GM04504 (cell line): ENCODE results near the gene JMJD8.

Source experiments
- DNase-seq: peaks from one replicate; pipeline ENCODE4 v3.0.0-alpha.2; 2012; ENCODE audit warnings: low read depth

JMJD8 gene

DNA sequence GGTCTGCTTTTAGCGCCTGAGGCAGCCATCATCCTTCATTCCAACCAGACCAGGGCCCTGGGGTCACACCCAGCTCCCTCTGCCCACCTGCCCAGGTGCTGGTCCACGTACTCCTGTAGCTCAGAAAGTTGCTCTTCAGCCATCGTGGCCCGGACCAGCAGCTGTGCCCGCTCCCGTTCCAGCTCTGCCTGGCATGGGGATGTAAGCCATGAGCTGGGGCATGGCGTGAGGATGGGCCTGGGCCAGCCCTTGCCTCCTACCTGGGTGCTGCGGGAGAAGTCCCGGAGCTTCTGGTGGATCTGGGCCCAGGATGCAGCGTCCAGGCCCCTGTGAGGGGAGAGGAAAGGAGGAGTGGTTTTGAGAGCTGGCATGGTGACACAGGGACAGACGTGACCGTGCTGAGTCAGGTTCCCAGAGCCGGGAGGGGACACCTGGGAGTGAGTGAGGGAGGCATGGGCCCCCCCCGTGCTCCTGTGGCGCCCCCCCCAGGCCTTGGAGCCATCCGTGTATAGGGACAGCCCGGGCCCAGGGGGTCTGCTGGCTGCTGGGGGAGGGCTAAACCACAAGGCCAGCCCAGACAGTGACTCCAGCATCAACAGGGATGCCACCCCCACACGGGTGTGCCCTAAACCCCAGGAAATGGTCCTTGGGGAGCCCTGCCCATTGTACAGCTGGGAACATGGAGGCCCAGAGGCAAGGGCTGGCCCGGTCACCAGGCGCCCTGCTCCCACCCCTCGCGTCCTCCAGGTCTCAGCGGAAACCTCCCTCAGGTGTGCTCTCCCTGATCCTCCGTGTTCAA lies 38.9 kb upstream of the JMJD8 start:
- no peak for DNase-seq

DNA sequence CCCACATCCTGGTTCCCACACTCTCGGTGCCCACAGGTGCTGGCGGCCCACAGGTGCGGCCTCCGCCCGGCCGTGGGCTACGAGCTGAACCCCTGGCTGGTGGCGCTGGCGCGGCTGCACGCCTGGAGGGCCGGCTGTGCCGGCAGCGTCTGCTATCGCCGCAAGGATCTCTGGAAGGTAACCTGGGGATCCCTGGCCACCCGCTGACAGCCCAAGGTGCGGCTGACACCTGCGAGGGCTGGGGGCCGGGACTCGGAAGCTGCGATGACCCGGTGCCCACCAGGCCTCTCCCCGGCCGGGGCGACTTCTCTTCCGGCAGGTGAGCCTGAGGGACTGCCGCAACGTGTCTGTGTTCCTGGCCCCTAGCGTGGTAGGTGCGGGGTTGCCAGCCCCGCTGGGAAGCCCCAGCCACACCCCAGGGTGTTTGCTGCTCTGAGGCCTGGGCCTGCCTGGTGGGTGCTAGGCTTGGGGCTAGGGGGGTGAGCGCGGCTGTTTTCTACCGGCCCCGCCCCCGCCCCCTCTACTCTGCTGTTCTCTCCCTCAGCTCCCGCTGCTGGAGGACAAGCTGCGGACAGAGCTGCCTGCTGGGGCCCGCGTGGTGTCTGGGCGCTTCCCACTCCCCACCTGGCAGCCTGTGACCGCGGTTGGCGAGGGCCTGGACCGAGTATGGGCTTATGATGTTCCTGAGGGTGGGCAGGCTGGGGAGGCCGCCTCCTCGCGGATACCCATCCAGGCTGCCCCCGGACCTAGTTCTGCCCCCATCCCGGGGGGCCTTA lies 37.8 kb upstream of the JMJD8 start:
- DNase-seq: no peak

DNA sequence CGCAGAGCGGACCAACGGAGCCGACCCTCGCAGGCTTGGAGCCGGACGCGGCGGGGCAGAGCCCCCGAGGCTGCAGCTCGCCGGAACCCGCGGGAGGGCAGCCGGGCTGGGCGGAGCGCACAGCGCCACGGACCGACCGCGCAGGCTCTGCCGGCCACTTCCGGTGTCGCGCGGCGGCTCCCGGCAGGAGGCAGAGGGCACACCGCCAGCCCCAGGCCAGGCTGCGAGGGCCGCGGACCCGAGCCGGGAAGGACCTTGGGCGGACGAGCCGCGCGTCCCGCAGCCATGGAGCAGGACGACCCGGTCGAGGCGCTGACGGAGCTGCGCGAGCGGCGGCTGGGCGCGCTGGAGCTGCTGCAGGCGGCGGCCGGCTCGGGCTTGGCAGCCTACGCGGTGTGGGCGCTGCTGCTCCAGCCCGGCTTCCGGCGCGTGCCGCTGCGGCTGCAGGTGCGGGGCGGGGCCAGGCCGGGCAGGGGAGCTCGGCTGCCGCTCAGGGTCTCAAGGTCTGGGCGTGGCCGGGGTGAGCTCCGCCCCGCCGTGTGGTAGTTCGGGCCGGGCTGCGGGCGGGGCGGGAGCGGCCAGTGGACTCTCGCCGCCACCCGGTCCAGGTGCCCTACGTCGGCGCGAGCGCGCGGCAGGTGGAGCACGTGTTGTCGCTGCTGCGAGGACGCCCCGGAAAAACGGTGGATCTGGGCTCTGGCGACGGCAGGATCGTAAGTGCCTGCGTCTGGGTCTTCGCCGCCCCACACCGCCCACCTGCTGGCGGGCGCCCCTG lies 37.0 kb upstream of the JMJD8 start, which contains the start of gene ANTKMT:
TSS of gene ANTKMT (plus strand) at position 157 of the 775 bp plus-strand sequence. CDS start at position 286, 129 bp downstream.
- no peak for DNase-seq

DNA sequence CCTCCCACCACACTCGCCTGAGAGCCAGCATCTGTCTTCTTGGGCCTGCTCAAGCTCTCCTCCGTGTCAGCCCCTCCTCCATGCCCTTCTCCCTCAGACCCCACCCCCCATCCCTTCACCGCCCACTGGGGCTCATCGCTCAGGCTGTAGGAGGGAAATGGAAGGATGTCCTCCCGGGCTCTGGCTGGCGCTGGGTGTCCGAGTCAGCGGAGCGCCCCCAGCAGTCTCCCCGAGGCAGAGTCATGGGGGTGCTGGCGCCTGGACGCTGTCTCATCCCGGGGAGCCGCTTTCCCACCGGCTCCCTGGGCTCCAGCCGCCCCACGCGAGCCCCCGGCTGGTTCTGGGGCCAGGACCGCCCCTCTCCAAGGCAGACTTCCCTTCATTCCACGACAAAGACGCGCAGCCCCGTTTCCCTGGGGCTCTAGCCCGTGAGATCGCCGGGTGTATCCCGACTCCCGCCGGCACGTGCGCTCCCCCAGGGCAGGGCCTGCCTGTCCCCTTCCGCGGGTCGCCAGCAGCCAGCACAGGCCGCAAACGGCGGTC lies 36.4 kb upstream of the JMJD8 start:
- DNase-seq: no peak

DNA sequence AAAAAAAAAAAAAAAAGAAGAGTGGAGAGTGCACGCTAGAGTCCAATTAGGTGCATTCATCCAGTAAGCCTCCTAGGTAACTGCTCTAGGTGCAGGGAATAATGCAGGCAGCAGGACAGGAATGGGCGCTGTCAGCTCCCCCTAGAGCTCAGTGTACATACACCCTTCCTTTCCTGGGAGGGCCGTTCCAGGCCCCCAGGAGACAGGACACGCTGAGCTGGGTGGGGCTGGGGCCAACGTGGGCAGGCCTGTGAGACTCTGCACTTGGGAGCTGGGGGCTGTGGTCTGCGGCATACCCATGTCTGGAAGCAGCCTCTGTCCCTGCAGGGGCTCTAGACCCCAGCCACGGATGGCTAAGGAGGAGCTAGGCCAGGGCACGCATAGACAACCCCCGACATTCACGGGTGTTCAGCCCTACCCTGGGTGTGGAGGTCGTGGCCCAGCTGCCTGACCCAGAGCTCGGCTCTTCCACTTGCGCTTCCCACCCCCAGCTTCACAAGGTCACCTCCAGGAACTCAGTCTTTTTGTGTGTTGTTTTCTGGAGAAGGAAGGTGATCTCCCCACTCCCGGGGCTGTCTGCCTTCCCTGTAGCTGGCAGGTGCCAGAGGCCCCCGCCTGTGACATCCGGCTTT lies 35.8 kb upstream of the JMJD8 start:
- DNase-seq: no peak

DNA sequence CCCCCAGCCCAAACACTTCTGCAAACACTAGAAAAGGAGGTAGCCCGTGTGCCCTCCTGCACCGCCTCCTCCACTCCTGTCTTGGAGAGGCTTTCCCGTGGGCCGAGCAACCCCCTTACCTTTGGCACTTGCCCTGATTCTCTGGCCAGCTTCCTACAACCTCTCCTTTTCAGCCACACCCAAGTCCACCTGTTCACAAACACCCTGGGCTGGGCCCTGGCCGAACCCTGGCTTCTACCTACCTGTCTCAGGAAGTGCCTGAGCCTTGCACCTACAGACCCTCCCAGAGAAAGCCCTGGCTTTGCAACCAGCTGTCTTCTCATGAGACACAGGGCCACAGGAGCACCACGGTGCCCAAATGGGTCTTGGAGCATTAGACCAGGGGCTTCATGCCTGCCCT lies 34.8 kb upstream of the JMJD8 start:
- no peak for DNase-seq

DNA sequence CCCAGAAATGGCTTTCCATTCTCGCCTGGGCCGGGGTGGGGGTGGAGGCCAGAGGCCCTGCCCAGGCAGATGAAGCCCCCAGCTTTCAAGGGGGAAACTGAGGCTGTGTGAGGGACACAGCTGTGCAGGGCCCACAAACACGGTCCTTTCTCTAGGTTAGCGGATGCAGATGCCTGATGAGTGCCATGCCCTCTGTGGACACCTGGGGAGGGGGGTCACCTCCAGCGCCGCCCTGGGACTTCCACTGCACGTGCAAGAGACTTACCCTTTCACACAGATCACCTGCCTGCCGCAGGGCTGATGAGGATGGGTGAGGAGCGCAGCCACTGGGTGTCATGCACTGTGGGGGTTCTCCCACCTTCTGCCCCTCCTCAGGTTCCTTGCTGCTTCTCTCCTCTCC lies 34.3 kb upstream of the JMJD8 start:
- no peak for DNase-seq

DNA sequence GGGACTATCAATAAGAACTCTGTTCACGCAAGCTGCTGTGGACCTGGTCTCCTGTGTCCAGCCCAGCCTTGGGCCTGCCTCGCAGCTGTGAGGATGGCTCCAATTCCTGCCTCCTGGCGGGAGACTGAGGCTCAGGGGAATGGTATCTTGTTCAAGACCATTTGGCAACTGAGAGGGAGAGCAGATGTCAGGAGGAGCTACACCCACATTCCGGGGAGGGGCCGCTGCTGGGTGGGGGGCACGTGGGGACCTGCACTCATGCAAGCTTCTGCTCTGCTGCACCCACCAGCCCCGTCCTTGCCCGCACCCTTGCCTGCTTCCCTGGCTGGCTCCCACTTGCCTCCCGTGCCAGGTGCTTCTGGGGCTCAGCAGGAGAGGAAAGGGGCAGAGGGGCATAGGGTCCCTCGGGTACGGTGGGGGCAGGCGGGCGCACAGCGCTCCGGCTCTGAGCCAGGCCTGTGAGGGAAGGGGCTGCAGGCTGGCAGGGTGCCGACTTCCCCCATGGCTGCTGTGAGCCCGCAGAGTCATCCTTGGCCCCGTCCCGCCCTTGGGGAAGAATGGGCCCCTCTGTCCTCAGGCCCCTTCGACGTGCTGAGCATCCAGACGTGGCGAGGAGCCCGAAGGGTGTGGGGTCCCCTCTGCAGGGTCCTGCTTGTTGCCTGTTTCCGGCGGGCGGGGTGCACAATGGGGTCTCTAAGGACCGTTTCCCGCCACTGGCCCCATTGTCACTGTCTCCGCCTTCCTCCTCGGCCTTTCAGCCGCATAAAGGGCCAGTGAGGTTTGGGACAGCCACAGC lies 33.5 kb upstream of the JMJD8 start:
- DNase-seq: no peak

DNA sequence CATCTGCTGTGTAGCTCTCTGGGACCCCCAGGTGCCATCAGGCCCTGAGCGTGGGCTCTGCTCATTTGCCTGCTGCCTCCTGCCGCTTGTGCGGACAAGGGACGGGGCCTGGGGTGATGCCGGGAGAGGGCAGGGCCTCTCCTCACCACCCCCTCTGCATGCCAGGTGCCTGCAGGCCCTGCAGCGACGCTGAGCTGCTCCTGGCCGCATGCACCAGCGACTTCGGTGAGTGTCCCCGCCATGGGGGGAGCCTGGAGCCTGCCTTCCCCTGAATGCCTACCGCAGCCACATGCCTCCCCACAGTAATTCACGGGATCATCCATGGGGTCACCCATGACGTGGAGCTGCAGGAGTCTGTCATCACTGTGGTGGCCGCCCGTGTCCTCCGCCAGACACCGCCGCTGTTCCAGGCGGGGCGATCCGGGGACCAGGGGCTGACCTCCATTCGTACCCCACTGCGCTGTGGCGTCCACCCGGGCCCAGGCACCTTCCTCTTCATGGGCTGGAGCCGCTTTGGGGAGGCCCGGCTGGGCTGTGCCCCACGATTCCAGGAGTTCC lies 32.7 kb upstream of the JMJD8 start:
- no peak for DNase-seq

DNA sequence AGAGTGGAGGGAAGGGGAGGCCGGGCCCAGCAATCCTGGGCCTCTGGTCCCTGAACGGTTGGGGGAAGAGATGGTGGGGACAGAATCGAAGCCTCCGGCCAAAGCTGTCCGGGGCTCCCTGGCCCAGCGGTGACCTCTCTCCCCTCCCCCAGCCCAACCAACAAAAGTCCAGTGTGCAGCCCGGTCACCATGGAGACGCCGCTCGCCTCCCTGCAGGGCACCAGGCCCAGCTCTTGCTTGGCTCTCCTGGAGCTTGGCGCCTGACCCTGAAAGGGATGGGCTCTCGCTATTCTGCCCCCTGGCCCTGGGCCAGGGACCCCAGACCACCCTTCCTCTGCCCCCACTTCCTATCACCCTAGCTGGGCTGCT lies 32.0 kb upstream of the JMJD8 start:
- no peak for DNase-seq

DNA sequence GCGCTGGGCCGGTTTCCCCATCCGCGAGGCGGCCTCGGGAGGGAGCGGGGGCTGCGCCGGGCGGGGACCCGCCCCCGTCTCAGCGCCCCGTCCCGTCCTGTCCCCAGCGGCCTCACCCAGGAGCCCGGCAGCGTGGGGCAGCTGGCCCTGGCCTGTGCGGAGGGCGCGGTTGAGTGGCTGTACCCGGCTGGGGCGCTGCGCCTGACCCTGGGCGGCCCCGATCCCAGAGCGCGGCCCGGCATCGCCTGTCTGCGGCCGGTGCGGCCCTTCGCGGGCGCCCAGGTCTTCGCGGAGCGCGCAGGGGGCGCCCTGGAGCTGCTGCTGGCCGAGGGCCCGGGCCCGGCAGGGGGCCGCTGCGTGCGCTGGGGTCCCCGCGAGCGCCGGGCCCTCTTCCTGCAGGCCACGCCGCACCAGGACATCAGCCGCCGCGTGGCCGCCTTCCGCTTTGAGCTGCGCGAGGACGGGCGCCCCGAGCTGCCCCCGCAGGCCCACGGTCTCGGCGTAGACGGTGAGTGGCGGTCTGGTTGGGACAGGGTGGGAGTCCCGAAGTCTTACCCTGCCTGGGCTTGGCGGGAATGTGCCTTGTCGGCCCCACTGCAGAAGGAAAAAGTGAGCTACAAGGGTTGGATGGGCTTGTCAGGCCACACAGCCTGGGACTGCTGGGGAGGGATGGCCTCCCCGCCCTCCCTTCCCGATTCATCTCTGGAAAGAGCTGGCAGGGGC lies 31.5 kb upstream of the JMJD8 start:
- no peak for DNase-seq

DNA sequence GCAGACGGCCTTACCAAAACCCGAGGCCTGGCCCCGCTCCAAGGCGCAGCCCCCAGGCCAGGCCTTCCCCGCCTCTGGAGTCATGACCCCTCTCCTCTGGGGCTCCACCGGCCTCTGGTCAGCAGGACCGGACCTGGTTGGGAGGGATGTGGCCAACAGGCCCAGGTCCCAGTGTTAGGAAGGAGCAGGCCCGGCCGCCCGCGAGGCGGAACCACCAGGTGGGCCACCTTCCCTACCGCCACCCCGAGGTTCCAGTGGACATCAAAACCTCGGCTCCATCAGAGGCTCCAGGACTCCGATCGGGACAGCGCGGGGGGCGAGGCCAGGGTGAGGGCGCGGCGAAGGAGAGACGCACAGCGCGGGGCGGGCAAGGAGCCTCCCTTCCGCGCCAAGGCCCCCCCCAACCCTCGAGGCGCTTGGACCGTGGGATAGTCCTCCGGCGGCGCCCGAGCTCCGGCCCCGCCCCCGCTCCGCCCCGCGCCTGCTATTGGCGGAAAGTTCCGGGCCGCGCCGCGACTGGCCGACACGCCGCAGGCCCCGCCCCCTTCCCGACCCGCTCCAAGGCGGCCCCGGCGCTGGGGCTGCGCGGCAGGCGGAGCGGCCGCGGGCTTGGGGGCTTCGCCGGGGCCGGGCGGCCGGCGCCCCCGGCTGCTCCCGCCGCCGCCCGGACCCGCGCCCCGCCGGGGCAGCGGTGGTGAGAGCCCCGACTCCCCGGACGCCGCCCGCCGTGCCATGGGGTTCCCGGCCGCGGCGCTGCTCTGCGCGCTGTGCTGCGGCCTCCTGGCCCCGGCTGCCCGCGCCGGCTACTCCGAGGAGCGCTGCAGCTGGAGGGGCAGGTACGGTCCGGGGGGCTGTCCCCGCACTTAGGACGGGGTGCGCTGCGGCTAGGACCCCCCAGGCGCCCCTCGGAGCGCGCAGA lies 30.7 kb upstream of the JMJD8 start, which contains the start of gene METRN:
TSS of gene METRN (plus strand) at position 561 of the 919 bp plus-strand sequence. CDS start at position 733, 172 bp downstream.
- DNase-seq: peak; percentile 78

DNA sequence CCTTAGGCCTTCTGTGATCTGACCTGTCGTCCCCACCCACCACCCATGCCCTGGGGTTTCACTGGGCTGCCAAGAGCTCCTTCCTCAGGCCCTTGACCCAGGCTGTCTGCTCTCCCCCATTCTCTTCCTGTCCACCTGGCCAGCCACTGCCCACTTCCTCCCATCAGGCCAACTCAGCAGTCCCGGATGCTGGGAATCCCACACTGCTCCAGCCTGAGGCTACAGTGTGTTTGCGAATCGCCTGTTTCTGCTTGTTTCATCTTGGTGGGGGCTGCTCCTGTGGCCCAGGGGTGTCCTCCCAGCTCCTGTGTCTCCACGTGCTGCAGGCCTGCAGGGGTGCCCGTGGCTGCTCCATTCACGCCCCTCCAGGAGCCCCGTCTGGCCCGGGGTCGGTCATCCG lies 29.9 kb upstream of the JMJD8 start:
- DNase-seq: no peak

DNA sequence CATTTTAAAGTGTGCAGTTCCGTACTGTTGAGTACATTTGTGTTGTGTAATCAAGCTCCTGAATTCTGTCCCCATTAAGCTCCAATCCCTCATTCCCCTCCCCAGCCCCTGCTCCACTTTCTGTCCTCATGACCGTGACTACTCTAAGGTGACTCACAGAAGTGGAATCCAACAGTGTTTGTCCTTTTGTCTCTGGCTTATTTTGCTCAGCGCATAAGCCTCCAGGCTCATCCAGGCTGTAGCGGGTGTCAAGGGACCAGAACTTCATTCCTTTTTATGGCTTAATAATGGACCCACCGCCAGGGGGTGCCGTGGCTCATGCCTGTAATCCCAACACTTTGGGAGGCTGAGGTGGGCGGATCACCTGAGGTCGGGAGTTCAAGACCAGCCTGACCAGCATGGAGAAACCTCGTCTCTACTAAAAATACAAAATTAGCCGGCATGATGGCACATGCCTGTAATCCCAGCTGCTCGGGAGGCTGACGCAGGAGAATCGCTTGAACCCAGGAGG lies 28.7 kb upstream of the JMJD8 start:
- DNase-seq: peak; percentile 89

DNA sequence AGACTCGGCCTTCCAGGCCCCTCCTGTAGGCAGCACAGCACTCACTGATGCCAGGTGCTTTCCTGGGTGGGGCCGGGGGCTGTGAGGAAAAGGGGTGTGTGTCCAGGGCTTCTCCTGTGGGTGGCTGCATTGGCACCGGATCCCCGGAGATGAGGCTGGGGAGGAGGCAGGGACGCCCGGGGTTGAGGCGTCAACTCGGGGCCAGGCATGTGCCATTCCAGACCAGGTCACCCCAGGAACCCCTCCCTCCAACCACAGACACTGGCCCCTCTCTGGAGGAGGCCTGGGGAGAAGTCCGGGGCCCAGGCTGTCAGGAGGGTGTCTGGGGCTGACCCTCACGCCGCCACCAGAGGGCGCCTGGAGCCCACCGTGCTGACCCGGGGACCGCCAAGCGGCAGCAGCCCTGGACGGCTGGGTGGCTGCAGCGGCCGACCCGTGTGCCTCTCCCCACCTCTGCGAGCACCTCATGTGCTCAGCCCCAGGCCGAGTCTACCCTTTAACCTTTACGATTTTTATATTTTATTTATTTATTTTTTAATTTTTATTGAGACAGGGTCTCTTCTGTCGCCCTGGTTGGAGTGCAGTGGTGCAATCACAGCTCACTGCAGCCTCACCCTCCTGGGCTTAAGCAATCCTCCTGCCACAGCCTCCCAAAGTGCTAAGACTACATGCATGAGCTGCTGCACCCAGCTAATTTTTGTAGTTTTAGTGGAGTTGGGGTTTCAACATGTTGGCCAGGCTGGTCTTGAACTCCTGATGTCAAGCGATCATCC lies 27.6 kb upstream of the JMJD8 start:
- no peak for DNase-seq

DNA sequence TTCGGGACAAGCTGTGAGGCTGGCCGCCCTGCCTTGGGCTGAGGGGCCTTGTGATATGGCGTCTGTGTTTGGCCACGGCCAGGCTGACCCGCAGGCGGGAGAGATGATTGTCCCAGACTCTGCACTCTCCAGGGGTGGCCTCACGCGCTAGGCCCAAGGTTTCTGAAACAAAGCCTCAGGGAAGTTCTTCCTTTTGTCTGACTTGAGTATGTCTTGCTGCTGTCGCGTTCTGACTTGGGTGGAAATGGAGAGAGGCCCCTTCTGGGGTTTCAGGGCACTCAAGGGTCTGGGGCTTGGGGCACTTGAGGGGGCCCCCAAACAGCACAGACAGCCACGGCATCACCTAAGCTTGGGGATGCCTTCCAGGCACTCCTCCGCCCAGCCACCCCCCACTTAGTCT lies 26.9 kb upstream of the JMJD8 start:
- DNase-seq: no peak

DNA sequence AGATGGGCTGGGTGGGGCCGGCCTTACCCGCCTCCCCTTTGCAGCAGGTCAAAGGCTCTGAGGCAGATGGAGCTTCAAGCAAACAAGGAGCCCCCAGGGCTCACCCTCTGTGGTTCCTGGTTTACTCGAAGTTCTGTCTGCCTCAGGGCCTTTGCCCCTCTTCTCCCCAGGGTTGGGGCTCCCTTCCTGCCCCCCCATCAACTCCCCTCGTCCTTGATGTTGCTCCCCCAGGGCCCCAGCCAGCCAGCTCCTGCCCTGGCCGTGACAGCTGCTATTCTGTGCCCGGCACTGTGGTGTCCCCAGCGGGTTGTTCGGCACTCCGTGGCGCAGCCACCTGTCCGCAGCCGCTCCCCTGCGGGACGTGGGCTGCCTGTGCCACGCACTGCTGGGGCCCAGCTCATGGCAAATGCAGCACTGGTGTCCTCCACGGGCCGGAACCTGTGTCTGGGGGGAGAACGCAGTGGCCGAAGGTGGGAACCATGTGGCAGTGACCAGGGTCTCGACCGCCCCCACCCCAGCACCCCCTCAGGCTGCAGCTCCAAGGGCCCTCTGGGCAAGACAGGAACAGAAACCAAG lies 26.5 kb upstream of the JMJD8 start:
- no peak for DNase-seq
